ENCODE results near the gene KCNIP4. TPM values are rescaled to one million over a fixed set of nuclear protein-coding genes. Genes with fewer than 3 reads are reported as not detected.

The KCNIP4 gene
- total RNA-seq, 1 donor from 2014 or later = 1.7 TPM

GRCh38 chr4:21457086-21457840, 491.3 kb downstream of the KCNIP4 start:
- DNase-seq (ENCODE audit: low spot score) = no peak

GRCh38 chr4:21454831-21455230, 493.7 kb downstream of the KCNIP4 start:
- DNase-seq (ENCODE audit: low spot score) = no peak

GRCh38 chr4:21454201-21454600, 494.4 kb downstream of the KCNIP4 start:
- DNase-seq (ENCODE audit: low spot score) = no peak

GRCh38 chr4:21452931-21453330, 495.6 kb downstream of the KCNIP4 start:
- no peak for DNase-seq (ENCODE audit: low spot score)

- no peak for DNase-seq (ENCODE audit: low spot score)
Observed at GRCh38 chr4:21451032-21451431, 497.5 kb downstream of the KCNIP4 start.

GRCh38 chr4:21450331-21450730, 498.2 kb downstream of the KCNIP4 start:
- DNase-seq (ENCODE audit: low spot score) = no peak

GRCh38 chr4:21447301-21448054, 501.1 kb downstream of the KCNIP4 start:
- no peak for DNase-seq (ENCODE audit: low spot score)

- DNase-seq (ENCODE audit: low spot score) = no peak
Observed at GRCh38 chr4:21420166-21420565, 528.4 kb downstream of the KCNIP4 start.

- no peak for DNase-seq (ENCODE audit: low spot score)
Observed at GRCh38 chr4:21415728-21416127, 532.8 kb downstream of the KCNIP4 start.

- DNase-seq (ENCODE audit: low spot score) = no peak
Observed at GRCh38 chr4:21413807-21414370, 534.7 kb downstream of the KCNIP4 start.

GRCh38 chr4:21411086-21411485, 537.5 kb downstream of the KCNIP4 start:
- DNase-seq (ENCODE audit: low spot score) = no peak

GRCh38 chr4:21410372-21410771, 538.2 kb downstream of the KCNIP4 start:
- DNase-seq (ENCODE audit: low spot score) = no peak

- no peak for DNase-seq (ENCODE audit: low spot score)
Observed at GRCh38 chr4:21387683-21388082, 560.9 kb downstream of the KCNIP4 start.

GRCh38 chr4:21386166-21386780, 562.3 kb downstream of the KCNIP4 start:
- DNase-seq (ENCODE audit: low spot score) = no peak

- DNase-seq (ENCODE audit: low spot score) = no peak
Observed at GRCh38 chr4:21385706-21386105, 562.9 kb downstream of the KCNIP4 start.

- DNase-seq (ENCODE audit: low spot score) = no peak
Observed at GRCh38 chr4:21384609-21385008, 564.0 kb downstream of the KCNIP4 start.

- no peak for DNase-seq (ENCODE audit: low spot score)
Observed at GRCh38 chr4:21380861-21381260, 567.7 kb downstream of the KCNIP4 start.

- no peak for DNase-seq (ENCODE audit: low spot score)
Observed at GRCh38 chr4:21377046-21377445, 571.5 kb downstream of the KCNIP4 start.

- no peak for DNase-seq (ENCODE audit: low spot score)
Observed at GRCh38 chr4:21376176-21376575, 572.4 kb downstream of the KCNIP4 start.

- DNase-seq (ENCODE audit: low spot score) = no peak
Observed at GRCh38 chr4:21374641-21375368, 573.8 kb downstream of the KCNIP4 start.

- no peak for DNase-seq (ENCODE audit: low spot score)
Observed at GRCh38 chr4:21367567-21367966, 581.0 kb downstream of the KCNIP4 start.

- DNase-seq (ENCODE audit: low spot score) = no peak
Observed at GRCh38 chr4:21366840-21367239, 581.7 kb downstream of the KCNIP4 start.
